Liver (tissue), 9 donors: ENCODE data around the gene MMP28. TPM values are rescaled to one million over a fixed set of nuclear protein-coding genes. Genes with fewer than 3 reads are reported as not detected.

Source experiments
- DNase-seq: peaks from one replicate; pipeline ENCODE4 v3.0.0-alpha.2; 2017; ENCODE audit warnings: low spot score
- H3K27ac ChIP-seq, 2 donors: one replicate each; pipeline ENCODE4 v1.7.0; 2013; ENCODE audit warnings: inconsistent platforms in 2 of 2, low read length in 2 of 2, control low read depth in 1 of 2, low read depth in 1 of 2, mild to moderate bottlenecking in 1 of 2
- H3K27me3 ChIP-seq, 4 donors: one replicate each; pipeline versions ENCODE4 v1.6.1 to v1.7.0; 2013; ENCODE audit warnings: low read length in 3 of 4, inconsistent platforms in 1 of 4, mild to moderate bottlenecking in 1 of 4, moderate library complexity in 1 of 4; ENCODE audit not compliant: control insufficient read depth in 4 of 4, insufficient read depth in 4 of 4
- H3K36me3 ChIP-seq, 4 donors: one replicate each; pipeline versions ENCODE4 v1.6.1 to v1.7.0; 2013; ENCODE audit warnings: low read length in 3 of 4, mild to moderate bottlenecking in 3 of 4, low read depth in 1 of 4, moderate library complexity in 1 of 4; ENCODE audit not compliant: control insufficient read depth in 4 of 4, insufficient read depth in 3 of 4
- H3K4me1 ChIP-seq, 4 donors: one replicate each; pipeline versions ENCODE4 v1.6.1 to v1.7.0; 2013; ENCODE audit warnings: low read length in 3 of 4, mild to moderate bottlenecking in 3 of 4, moderate library complexity in 1 of 4; ENCODE audit not compliant: control insufficient read depth in 4 of 4, insufficient read depth in 4 of 4
- H3K4me3 ChIP-seq, 3 donors: one replicate each; pipeline versions ENCODE4 v1.6.1 to v1.7.0; 2013; ENCODE audit warnings: low read length in 3 of 3, control low read depth in 1 of 3, low read depth in 1 of 3, mild to moderate bottlenecking in 1 of 3
- H3K9ac ChIP-seq, 2 donors: one replicate each; pipeline ENCODE4 v1.7.0; 2013; ENCODE audit warnings: low read length in 2 of 2, mild to moderate bottlenecking in 2 of 2, moderate library complexity in 2 of 2, control low read depth in 1 of 2, low read depth in 1 of 2
- H3K9me3 ChIP-seq, 4 donors: one replicate each; pipeline versions ENCODE4 v1.6.1 to v1.7.0; 2013; ENCODE audit warnings: low read length in 3 of 4; ENCODE audit not compliant: control insufficient read depth in 4 of 4
- EGR1 ChIP-seq, 2 donors: IDR thresholded peaks; 2 replicates each; pipeline ENCODE4 v1.6.1; 2016 to 2018; ENCODE audit warnings: antibody characterized with exemption in 2 of 2, low read depth in 2 of 2
- FOXA1 ChIP-seq: IDR thresholded peaks from 2 replicates; pipeline ENCODE4 v1.6.1; 2016; ENCODE audit warnings: antibody characterized with exemption
- GABPA ChIP-seq, 2 donors: IDR thresholded peaks in 1 of 2; conservative IDR thresholded peaks in 1 of 2; 2 replicates each; pipeline ENCODE4 v1.6.1; 2016; ENCODE audit warnings: antibody characterized with exemption in 2 of 2, mild to moderate bottlenecking in 1 of 2, moderate library complexity in 1 of 2
- HNF4A ChIP-seq, 2 donors: conservative IDR thresholded peaks; 2 replicates each; pipeline ENCODE4 v1.6.1; 2016; ENCODE audit warnings: antibody characterized with exemption in 2 of 2, mild to moderate bottlenecking in 2 of 2
- HNF4G ChIP-seq: IDR thresholded peaks from 2 replicates; pipeline ENCODE4 v1.6.1; 2016; ENCODE audit warnings: antibody characterized with exemption
- JUND ChIP-seq, 2 donors: IDR thresholded peaks; 2 replicates each; pipeline ENCODE4 v1.6.1; 2016; ENCODE audit warnings: antibody characterized with exemption in 2 of 2
- NR2F2 ChIP-seq: IDR thresholded peaks from 2 replicates; pipeline ENCODE4 v1.6.1; 2016; ENCODE audit warnings: antibody characterized with exemption
- RAD21 ChIP-seq, 2 donors: IDR thresholded peaks; 2 replicates each; pipeline ENCODE4 v1.6.1; 2016; ENCODE audit warnings: antibody characterized with exemption in 2 of 2, mild to moderate bottlenecking in 2 of 2
- REST ChIP-seq: IDR thresholded peaks from 2 replicates; pipeline ENCODE4 v1.6.1; 2016; ENCODE audit warnings: antibody characterized with exemption, mild to moderate bottlenecking
- RXRA ChIP-seq, 2 donors: IDR thresholded peaks; 2 replicates each; pipeline ENCODE4 v1.6.1; 2017 to 2018; ENCODE audit warnings: antibody characterized with exemption in 2 of 2, mild to moderate bottlenecking in 1 of 2
- SP1 ChIP-seq: IDR thresholded peaks from 2 replicates; pipeline ENCODE4 v1.6.1; 2018; ENCODE audit warnings: antibody characterized with exemption, mild to moderate bottlenecking
- TAF1 ChIP-seq: conservative IDR thresholded peaks from 2 replicates; pipeline ENCODE4 v1.6.1; 2016; ENCODE audit warnings: antibody characterized with exemption, mild to moderate bottlenecking
- YY1 ChIP-seq: IDR thresholded peaks from 2 replicates; pipeline ENCODE4 v1.6.1; 2016; ENCODE audit warnings: antibody characterized with exemption, mild to moderate bottlenecking
- WGBS: extraction: QIAGEN DNeasy Blood & Tissue Kit; methylation state at CpG from one replicate; pipeline ENCODE4 v1.1.7; 2013; 5-methylcytosine and 5-hydroxymethylcytosine counted together
- polyA plus RNA-seq, 2 donors: library from polyadenylated mRNA; stranded (reverse) in 1 of 2; unstranded in 1 of 2; fragments of 200-250 nt in 1 of 2; fragments of >200 nt in 1 of 2; fragmentation: Nextera tagmentation in 1 of 2; extraction: Ambion mirVana in 1 of 2; gene quantifications; one replicate each; pipeline versions ENCODE4 v1.2.1 to v1.2.3, GENCODE V29; 2013 to 2015
- total RNA-seq, 2 donors: library from RNA; depleted of rRNA; stranded (reverse); fragments of >200 nt; gene quantifications; one replicate each; pipeline ENCODE4 v1.2.3, GENCODE V29; 2014
- TF ChIP-seq, protein P1 (sequence below): IDR thresholded peaks from 2 replicates; pipeline ENCODE4 v1.6.1; 2016; ENCODE audit warnings: antibody characterized with exemption
- TF ChIP-seq, protein P2 (sequence below): IDR thresholded peaks from 2 replicates; pipeline ENCODE4 v1.6.1; 2016; ENCODE audit warnings: antibody characterized with exemption
- TF ChIP-seq, protein P3 (sequence below): IDR thresholded peaks from 2 replicates; pipeline ENCODE4 v1.6.1; 2016; ENCODE audit warnings: antibody characterized with exemption
- donor health status: healthy.
- donor health status: healthy.
- donor health status: healthy.
- donor health status: healthy.
- donor health status: healthy.

Gene MMP28
- total and polyA plus RNA-seq, 4 donors: 0.14 to 0.75 (median 0.44) TPM

- TF ChIP-seq, protein P1, sequence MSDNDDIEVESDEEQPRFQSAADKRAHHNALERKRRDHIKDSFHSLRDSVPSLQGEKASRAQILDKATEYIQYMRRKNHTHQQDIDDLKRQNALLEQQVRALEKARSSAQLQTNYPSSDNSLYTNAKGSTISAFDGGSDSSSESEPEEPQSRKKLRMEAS: no peak
- TF ChIP-seq SP1 (no peak), YY1 (no peak), NR2F2 (peak; percentile 2), RAD21 (IDR thresholded peaks at IDR 0.05) (no peak), EGR1 (IDR thresholded peaks at IDR 0.05; ENCODE audit: low read depth in 2 of 2) (no peak), HNF4G (no peak), HNF4A (conservative IDR thresholded peaks at IDR 0.05) (no peak), RXRA (IDR thresholded peaks at IDR 0.05) (no peak)
- WGBS: 30% methylated on average over 19 of the region's 19 CpGs
- DNase-seq: no peak
- Histone ChIP-seq H3K27me3 (no peaks in the 10 kb centered on the region), H3K4me1 (peaks cover 1 to 18% (median 14%) of the 10 kb centered on the region in 4 donors), H3K36me3 (no peaks in the 10 kb centered on the region), H3K9ac (peak overlapping the region in 1 of 2 donors; percentile 91), H3K9me3 (no peaks in the 10 kb centered on the region), H3K27ac (peak overlapping the region; percentile 91 to 95), H3K4me3 (peak overlapping the region; percentile 53 to 85 (median 71))
Observed at GRCh38 chr17:35808240-35808961, 13.0 kb upstream of the MMP28 start.

GRCh38 chr17:35807371-35808144 lies 12.1 kb upstream of the MMP28 start:
- H3K4me1 ChIP-seq: peaks cover 1 to 18% (median 14%) of the 10 kb centered on the region in 4 donors
- H3K36me3 ChIP-seq: no peaks in the 10 kb centered on the region
- DNase-seq: no peak
- H3K9me3 ChIP-seq: no peaks in the 10 kb centered on the region
- H3K9ac ChIP-seq: no peak overlapping the region
- no peak for TF ChIP-seq TAF1
- TF ChIP-seq, protein P2, sequence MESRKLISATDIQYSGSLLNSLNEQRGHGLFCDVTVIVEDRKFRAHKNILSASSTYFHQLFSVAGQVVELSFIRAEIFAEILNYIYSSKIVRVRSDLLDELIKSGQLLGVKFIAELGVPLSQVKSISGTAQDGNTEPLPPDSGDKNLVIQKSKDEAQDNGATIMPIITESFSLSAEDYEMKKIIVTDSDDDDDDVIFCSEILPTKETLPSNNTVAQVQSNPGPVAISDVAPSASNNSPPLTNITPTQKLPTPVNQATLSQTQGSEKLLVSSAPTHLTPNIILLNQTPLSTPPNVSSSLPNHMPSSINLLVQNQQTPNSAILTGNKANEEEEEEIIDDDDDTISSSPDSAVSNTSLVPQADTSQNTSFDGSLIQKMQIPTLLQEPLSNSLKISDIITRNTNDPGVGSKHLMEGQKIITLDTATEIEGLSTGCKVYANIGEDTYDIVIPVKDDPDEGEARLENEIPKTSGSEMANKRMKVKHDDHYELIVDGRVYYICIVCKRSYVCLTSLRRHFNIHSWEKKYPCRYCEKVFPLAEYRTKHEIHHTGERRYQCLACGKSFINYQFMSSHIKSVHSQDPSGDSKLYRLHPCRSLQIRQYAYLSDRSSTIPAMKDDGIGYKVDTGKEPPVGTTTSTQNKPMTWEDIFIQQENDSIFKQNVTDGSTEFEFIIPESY: no peak
- TF ChIP-seq EGR1 (IDR thresholded peaks at IDR 0.05; ENCODE audit: low read depth in 2 of 2): no peak
- no peak for TF ChIP-seq YY1
- no peak for TF ChIP-seq HNF4A (conservative IDR thresholded peaks at IDR 0.05)
- TF ChIP-seq RAD21 (IDR thresholded peaks at IDR 0.05): no peak
- H3K27ac ChIP-seq: no peak overlapping the region
- 86% methylated on average over 7 of the region's 7 CpGs for WGBS
- H3K4me3 ChIP-seq: no peak overlapping the region
- no peaks in the 10 kb centered on the region for H3K27me3 ChIP-seq

- Histone ChIP-seq H3K4me3 (no peak overlapping the region), H3K9ac (no peak overlapping the region), H3K27me3 (no peaks in the 10 kb centered on the region), H3K4me1 (peaks cover 1 to 14% (median 5%) of the 10 kb centered on the region in 4 donors), H3K9me3 (no peaks in the 10 kb centered on the region), H3K27ac (no peak overlapping the region), H3K36me3 (no peaks in the 10 kb centered on the region)
- WGBS: 52% methylated on average over 1 of the region's 1 CpG
- DNase-seq: no peak
- TF ChIP-seq FOXA1 (no peak), RAD21 (IDR thresholded peaks at IDR 0.05) (peak; percentile 97 to 99), GABPA (IDR thresholded peaks at IDR 0.05 in 1 of 2, conservative IDR thresholded peaks at IDR 0.05 in 1 of 2) (no peak), NR2F2 (peak; percentile 48), HNF4G (peak; percentile 32), SP1 (peak; percentile 73), JUND (IDR thresholded peaks at IDR 0.05) (no peak), YY1 (peak; percentile 77), HNF4A (conservative IDR thresholded peaks at IDR 0.05) (peak; percentile 52 to 56), REST (no peak)
- TF ChIP-seq, protein P3, sequence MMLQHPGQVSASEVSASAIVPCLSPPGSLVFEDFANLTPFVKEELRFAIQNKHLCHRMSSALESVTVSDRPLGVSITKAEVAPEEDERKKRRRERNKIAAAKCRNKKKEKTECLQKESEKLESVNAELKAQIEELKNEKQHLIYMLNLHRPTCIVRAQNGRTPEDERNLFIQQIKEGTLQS: peak; percentile 61
- TF ChIP-seq, protein P1: peak; percentile 57
Observed at GRCh38 chr17:35804658-35805192, 9.3 kb upstream of the MMP28 start.
